Measurements from ENCODE around the gene MIDN.
"Not testable (repeated sequence)": the region's sequence is repeated elsewhere in the genome, so short reads cannot be mapped to it uniquely, and the experiment has no call there.

Gene MIDN

GRCh38 chr19:1302533-1303239, 54.3 kb downstream of the MIDN start:
- Mint-ChIP-seq H3K36me3 (no peaks in the 10 kb centered on the region), H3K4me1 (no peaks in the 10 kb centered on the region), H3K9me3 (no peaks in the 10 kb centered on the region), H3K4me3 (no peak overlapping the region), H3K27ac (no peak overlapping the region), H3K27me3 (peaks cover 8% of the 10 kb centered on the region)
- ATAC-seq = no peak

DNA sequence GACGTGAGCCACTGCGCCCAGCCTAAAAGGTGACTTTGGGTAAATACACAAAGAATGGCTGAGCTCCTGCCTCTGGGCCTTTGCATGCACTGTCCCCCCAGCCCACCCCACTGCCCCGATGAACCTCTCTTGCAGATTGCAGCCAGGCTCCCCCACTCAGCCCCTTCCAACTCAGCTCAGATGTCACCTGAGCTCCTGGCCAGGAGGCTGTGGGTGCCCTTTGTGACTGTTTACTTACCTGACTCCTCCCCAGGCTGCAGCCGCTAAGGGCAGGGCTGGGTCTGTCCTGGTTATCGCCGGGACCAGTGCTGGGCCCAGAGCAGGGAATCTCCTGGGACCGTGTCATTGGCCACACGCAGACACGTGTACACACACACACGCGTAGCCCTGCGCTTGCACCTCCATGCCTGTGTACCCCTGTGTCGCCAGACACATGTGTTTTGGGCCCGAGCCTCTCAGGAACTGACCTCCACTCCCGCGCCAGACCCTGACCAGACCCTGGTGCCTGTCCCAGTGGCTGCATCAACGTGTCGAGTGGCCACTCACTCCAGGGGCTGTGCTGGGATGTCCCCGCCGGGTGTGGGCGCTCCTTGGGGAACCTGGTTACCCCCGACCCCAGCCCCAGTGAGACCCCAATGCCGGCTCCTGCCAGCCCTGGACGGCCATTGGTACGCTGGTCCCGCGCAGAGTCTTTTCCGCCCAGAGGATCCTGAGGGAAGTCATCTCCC, 56.0 kb downstream of the MIDN start:
- ATAC-seq = no peak
- Mint-ChIP-seq H3K4me1 (no peaks in the 10 kb centered on the region), H3K27me3 (no peaks in the 10 kb centered on the region), H3K9me3 (no peaks in the 10 kb centered on the region), H3K36me3 (no peaks in the 10 kb centered on the region), H3K4me3 (no peak overlapping the region), H3K27ac (no peak overlapping the region)

DNA sequence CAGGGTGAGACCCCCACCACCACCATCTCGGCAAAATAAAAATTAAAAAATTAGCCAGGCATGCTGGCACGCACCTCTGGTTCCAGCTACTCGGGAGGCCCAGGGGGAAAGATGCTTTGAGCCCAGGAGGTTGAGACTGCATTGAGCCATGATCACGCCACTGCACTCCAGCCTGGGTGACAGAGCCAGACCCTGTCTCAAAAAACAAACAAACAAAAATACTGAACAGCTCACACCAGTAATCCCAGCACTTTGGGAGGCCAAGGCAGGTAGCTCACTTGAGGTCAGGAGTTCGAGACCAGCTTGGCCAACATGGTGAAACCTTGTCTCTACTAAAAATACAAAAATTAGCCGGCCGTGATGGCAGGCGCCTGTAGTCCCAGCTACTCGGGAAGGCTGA, 57.0 kb downstream of the MIDN start:
- H3K36me3 Mint-ChIP-seq, H3K4me3 Mint-ChIP-seq, H3K27me3 Mint-ChIP-seq, H3K27ac Mint-ChIP-seq, H3K9me3 Mint-ChIP-seq, ATAC-seq, H3K4me1 Mint-ChIP-seq: not testable (repeated sequence)

DNA sequence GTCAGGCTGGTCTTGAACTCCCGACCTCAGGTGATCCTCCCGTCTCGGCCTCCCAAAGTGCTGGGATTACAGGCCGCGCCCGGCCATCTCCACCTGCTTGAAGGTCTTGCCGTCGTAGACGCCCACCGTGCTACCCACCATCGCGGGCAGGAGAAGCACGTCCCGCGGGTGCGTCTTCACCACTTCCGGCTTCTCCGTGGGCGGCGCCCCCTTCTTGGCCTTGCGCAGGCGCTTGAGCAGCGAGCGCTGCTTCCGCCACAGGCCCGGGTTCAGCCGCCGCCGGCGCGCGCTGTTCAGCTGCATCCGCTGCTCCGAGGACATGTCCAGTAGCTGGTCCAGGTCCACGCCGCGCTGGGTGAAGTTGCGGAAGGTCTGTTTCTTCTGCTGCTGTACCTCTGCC, 58.9 kb downstream of the MIDN start:
- no peak overlapping the region for H3K27ac Mint-ChIP-seq
- no peak overlapping the region for H3K4me3 Mint-ChIP-seq
- H3K9me3 Mint-ChIP-seq = no peaks in the 10 kb centered on the region
- no peak for ATAC-seq
- H3K4me1 Mint-ChIP-seq = no peaks in the 10 kb centered on the region
- H3K36me3 Mint-ChIP-seq = no peaks in the 10 kb centered on the region
- no peaks in the 10 kb centered on the region for H3K27me3 Mint-ChIP-seq

GRCh38 chr19:1307755-1308303, 59.4 kb downstream of the MIDN start:
- Mint-ChIP-seq H3K9me3 (no peaks in the 10 kb centered on the region), H3K4me1 (no peaks in the 10 kb centered on the region), H3K36me3 (no peaks in the 10 kb centered on the region), H3K27me3 (no peaks in the 10 kb centered on the region), H3K27ac (no peak overlapping the region), H3K4me3 (no peak overlapping the region)
- no peak for ATAC-seq

DNA sequence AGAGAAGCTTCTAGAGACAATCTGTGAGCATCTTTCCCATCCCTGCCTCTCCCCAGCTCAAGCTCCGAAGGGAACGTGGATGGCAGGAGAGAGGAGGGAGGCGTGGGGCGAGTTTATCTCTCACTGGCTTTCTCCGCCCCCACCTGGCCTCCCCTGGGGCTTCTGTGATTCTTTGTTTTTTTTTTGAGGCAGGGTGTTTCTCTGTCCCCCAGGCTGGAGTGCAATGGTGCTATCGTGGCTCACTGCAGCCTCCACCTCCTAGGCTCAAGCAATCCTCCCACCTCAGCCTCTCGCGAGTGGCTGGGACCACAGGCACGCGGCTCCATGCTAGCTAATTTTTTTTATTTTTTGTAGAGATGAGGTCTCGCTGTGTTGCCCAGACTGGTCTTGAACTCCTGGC, 60.3 kb downstream of the MIDN start:
- H3K4me1 Mint-ChIP-seq = no peaks in the 10 kb centered on the region
- no peak overlapping the region for H3K4me3 Mint-ChIP-seq
- no peak overlapping the region for H3K27ac Mint-ChIP-seq
- H3K36me3 Mint-ChIP-seq = no peaks in the 10 kb centered on the region
- peaks cover 8% of the 10 kb centered on the region for H3K27me3 Mint-ChIP-seq
- H3K9me3 Mint-ChIP-seq = no peaks in the 10 kb centered on the region
- ATAC-seq = no peak

All from stimulated activated memory B cell treated with anti-CD40 and anti-IgM and Interleukin-4, amounts not matched to agents 10 μg/mL and 1 μg/mL and 100 μg/mL, for 72 hours (primary cell).